ENCODE data around the gene SOWAHA. TPM values are rescaled to one million over a fixed set of nuclear protein-coding genes. Genes with fewer than 3 reads are reported as not detected.

The SOWAHA gene
- total RNA-seq, 1 experiment from 2014 or later, result 3.7 TPM

DNA sequence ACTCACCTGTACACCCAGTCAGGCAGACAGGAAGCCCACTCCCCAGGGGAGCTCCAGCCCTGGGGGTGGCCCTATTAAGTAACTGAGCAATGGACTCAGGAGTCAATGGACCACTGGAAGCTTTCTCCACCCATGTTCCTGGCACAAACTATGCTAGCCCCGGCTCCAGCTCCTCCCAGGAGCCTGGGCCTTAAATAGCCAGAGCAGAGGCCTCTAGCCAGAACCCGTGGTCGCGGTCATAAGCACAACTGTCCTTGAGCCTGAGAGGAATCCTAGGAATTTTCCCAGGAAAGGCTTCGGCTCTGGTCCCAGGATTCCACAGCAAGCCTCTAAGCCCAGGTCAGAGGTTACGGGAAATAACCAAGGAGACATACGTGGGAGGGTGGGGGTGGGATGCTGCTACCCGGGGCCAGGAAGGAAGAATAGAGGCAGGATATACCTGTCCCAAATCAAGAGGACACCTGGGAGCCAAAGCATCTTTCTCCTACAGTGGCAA, 41.6 kb upstream of the SOWAHA start:
- peak; percentile 42 to 75 for DNase-seq
- BruUV-seq (replicated peaks), result no TSS peak
- no peak for TF ChIP-seq CTCF (IDR thresholded peaks at IDR 0.05; ENCODE audit: insufficient read depth in 1 of 2, low read depth in 1 of 2, low read length in 1 of 2, severe bottlenecking in 1 of 2, unreplicated experiment in 1 of 2)
- H3K9me3 Mint-ChIP-seq (ENCODE audit: unreplicated experiment), result no peaks in the 10 kb centered on the region
- Histone ChIP-seq H3K27me3 (replicated peaks; ENCODE audit: control insufficient read depth, insufficient read depth, low read length) (no peaks in the 10 kb centered on the region), H3K4me3 (ENCODE audit: low read depth, low read length) (no peak overlapping the region), H3K9me3 (no peaks in the 10 kb centered on the region), H3K36me3 (ENCODE audit: control insufficient read depth, insufficient read depth, low read length) (no peaks in the 10 kb centered on the region), H3K4me1 (peaks cover 35% of the 10 kb centered on the region)
- no peak overlapping the region for H3K27ac Mint-ChIP-seq (ENCODE audit: unreplicated experiment)
- H3K4me3 Mint-ChIP-seq (ENCODE audit: unreplicated experiment), result no peak overlapping the region
- intact Hi-C loops (cut with micrococcal nuclease; ENCODE audit: unreplicated experiment), result no loop called here
- peaks cover 15% of the 10 kb centered on the region for H3K4me1 Mint-ChIP-seq (ENCODE audit: low read depth, unreplicated experiment)
- CTCF ChIA-PET, result no interaction called here
- no peaks in the 10 kb centered on the region for H3K36me3 Mint-ChIP-seq (ENCODE audit: insufficient read depth, unreplicated experiment)
- H3K27me3 Mint-ChIP-seq (ENCODE audit: insufficient read depth, unreplicated experiment), result no peaks in the 10 kb centered on the region
- POLR2A ChIA-PET, result no interaction called here

- BruUV-seq (replicated peaks), result no TSS peak
- H3K27ac Mint-ChIP-seq (ENCODE audit: unreplicated experiment), result no peak overlapping the region
These were observed 40.6 kb upstream of the SOWAHA start for GRCh38 chr5:132772291-132773070.

GRCh38 chr5:132773114-132773513, 40.0 kb upstream of the SOWAHA start:
- Mint-ChIP-seq H3K9me3 (ENCODE audit: unreplicated experiment) (no peaks in the 10 kb centered on the region), H3K36me3 (ENCODE audit: insufficient read depth, unreplicated experiment) (no peaks in the 10 kb centered on the region), H3K4me3 (ENCODE audit: unreplicated experiment) (no peak overlapping the region), H3K4me1 (ENCODE audit: low read depth, unreplicated experiment) (peaks cover 19% of the 10 kb centered on the region), H3K27ac (ENCODE audit: unreplicated experiment) (no peak overlapping the region), H3K27me3 (ENCODE audit: insufficient read depth, unreplicated experiment) (no peaks in the 10 kb centered on the region)
- no peak for DNase-seq
- POLR2A ChIA-PET, result no interaction called here
- no peaks in the 10 kb centered on the region for H3K27me3 ChIP-seq (replicated peaks; ENCODE audit: control insufficient read depth, insufficient read depth, low read length)
- BruUV-seq (replicated peaks), result no TSS peak
- no peaks in the 10 kb centered on the region for H3K9me3 ChIP-seq
- H3K4me3 ChIP-seq (ENCODE audit: low read depth, low read length), result no peak overlapping the region
- intact Hi-C loops (cut with micrococcal nuclease; ENCODE audit: unreplicated experiment), result no loop called here
- no peaks in the 10 kb centered on the region for H3K36me3 ChIP-seq (ENCODE audit: control insufficient read depth, insufficient read depth, low read length)
- H3K4me1 ChIP-seq, result peaks cover 41% of the 10 kb centered on the region
- CTCF ChIA-PET, result no interaction called here
- no peak for TF ChIP-seq CTCF (IDR thresholded peaks at IDR 0.05; ENCODE audit: insufficient read depth in 1 of 2, low read depth in 1 of 2, low read length in 1 of 2, severe bottlenecking in 1 of 2, unreplicated experiment in 1 of 2)

More at GRCh38 chr5:132772291-132773070, 40.6 kb upstream of the SOWAHA start:
- no peak for DNase-seq
- TF ChIP-seq CTCF (IDR thresholded peaks at IDR 0.05; ENCODE audit: insufficient read depth in 1 of 2, low read depth in 1 of 2, low read length in 1 of 2, severe bottlenecking in 1 of 2, unreplicated experiment in 1 of 2), result no peak
- Histone ChIP-seq H3K9me3 (no peaks in the 10 kb centered on the region), H3K27me3 (replicated peaks; ENCODE audit: control insufficient read depth, insufficient read depth, low read length) (no peaks in the 10 kb centered on the region), H3K4me3 (ENCODE audit: low read depth, low read length) (no peak overlapping the region), H3K4me1 (peaks cover 35% of the 10 kb centered on the region), H3K36me3 (ENCODE audit: control insufficient read depth, insufficient read depth, low read length) (no peaks in the 10 kb centered on the region)
- intact Hi-C loops (cut with micrococcal nuclease; ENCODE audit: unreplicated experiment), result no loop called here
- Mint-ChIP-seq H3K4me1 (ENCODE audit: low read depth, unreplicated experiment) (peaks cover 15% of the 10 kb centered on the region), H3K36me3 (ENCODE audit: insufficient read depth, unreplicated experiment) (no peaks in the 10 kb centered on the region), H3K27me3 (ENCODE audit: insufficient read depth, unreplicated experiment) (no peaks in the 10 kb centered on the region), H3K9me3 (ENCODE audit: unreplicated experiment) (no peaks in the 10 kb centered on the region), H3K4me3 (ENCODE audit: unreplicated experiment) (no peak overlapping the region)
- ChIA-PET CTCF (no interaction called here), POLR2A (no interaction called here)

Measured in Caco-2 (cell line).